Gastroesophageal sphincter (tissue), 4 donors: ENCODE results near the gene OR2T10. TPM values are rescaled to one million over a fixed set of nuclear protein-coding genes. Genes with fewer than 3 reads are reported as not detected.
"Not testable (repeated sequence)": the region's sequence is repeated elsewhere in the genome, so short reads cannot be mapped to it uniquely, and the experiment has no call there.

Source experiments
- ATAC-seq: fragments of 150-250 bp; one replicate; pipeline ENCODE4 v1.9.1; 2016; ENCODE audit warnings: mild to moderate bottlenecking, moderate library complexity
- H3K27ac ChIP-seq, 4 donors: fragments of 200-600 bp; sonication (generic) in 3 of 4; 1 replicate in 3 of 4; 2 replicates in 1 of 4; pipeline ENCODE4 v1.5.1; 2016 to 2019
- H3K27me3 ChIP-seq: fragments of 200-600 bp; sonication (generic); one replicate; pipeline ENCODE4 v1.5.1; 2019
- H3K36me3 ChIP-seq, 2 donors: fragments of 200-600 bp; sonication (generic); one replicate each; pipeline ENCODE4 v1.5.1; 2019; ENCODE audit warnings: control low read depth in 1 of 2
- H3K4me1 ChIP-seq, 3 donors: fragments of 200-600 bp; sonication (generic); 1 replicate in 2 of 3; 2 replicates in 1 of 3; pipeline ENCODE4 v1.5.1; 2016 to 2019; ENCODE audit warnings: control low read depth in 2 of 3
- H3K4me3 ChIP-seq, 2 donors: fragments of 200-600 bp; sonication (generic); one replicate each; pipeline ENCODE4 v1.5.1; 2019; ENCODE audit warnings: mild to moderate bottlenecking in 1 of 2, moderate library complexity in 1 of 2
- H3K9me3 ChIP-seq, 3 donors: fragments of 200-600 bp; sonication (generic); one replicate each; pipeline ENCODE4 v1.5.1; 2017 to 2019; ENCODE audit warnings: control low read depth in 2 of 3
- CTCF ChIP-seq, 4 experiments: fragments of 200-600 bp in 2 of 4; fragments of 450-650 bp in 2 of 4; sonication (generic) in 1 of 4; IDR thresholded peaks; one replicate each; pipeline ENCODE4 v1.5.1; 2017 to 2019; ENCODE audit warnings: antibody characterized with exemption in 4 of 4, mild to moderate bottlenecking in 2 of 4, moderate library complexity in 2 of 4
- EP300 ChIP-seq: sonication (generic); formaldehyde crosslinking; IDR thresholded peaks from one replicate; pipeline ENCODE4 v1.6.1; 2017; ENCODE audit warnings: antibody characterized with exemption, mild to moderate bottlenecking
- POLR2A ChIP-seq, 2 donors: fragments of 450-650 bp; IDR thresholded peaks; one replicate each; pipeline ENCODE4 v1.6.1; 2017; ENCODE audit warnings: antibody characterized with exemption in 2 of 2, mild to moderate bottlenecking in 2 of 2, moderate library complexity in 1 of 2
- POLR2AphosphoS5 ChIP-seq: sonication (generic); formaldehyde crosslinking; IDR thresholded peaks from one replicate; pipeline ENCODE4 v1.6.1; 2017; ENCODE audit warnings: antibody characterized with exemption
- WGBS, 2 donors: methylation state at CpG; one replicate each; pipeline ENCODE4 v1.1.5; 2018; ENCODE audit warnings: low coverage in 1 of 2; 5-methylcytosine and 5-hydroxymethylcytosine counted together
- total RNA-seq, 4 donors: library from RNA; depleted of rRNA; stranded (reverse); fragments of >200 nt; gene quantifications; one replicate each; pipeline ENCODE4 v1.1.0, GENCODE V29; 2016

OR2T10 gene
- total RNA-seq, 4 donors from 2014 or later = not detected

- Histone ChIP-seq H3K4me3 (no peak overlapping the region), H3K27ac (no peak overlapping the region), H3K4me1 (no peaks in the 10 kb centered on the region), H3K9me3 (no peaks in the 10 kb centered on the region), H3K27me3 (no peaks in the 10 kb centered on the region), H3K36me3 (no peaks in the 10 kb centered on the region)
- no peak for ATAC-seq
- 60% methylated on average over 1 of the region's 1 CpG; no CpG with 5 or more reads in 1 of the 2 donors for WGBS, 2 donors
- TF ChIP-seq CTCF (IDR thresholded peaks at IDR 0.05) = no peak
- TF ChIP-seq POLR2A (IDR thresholded peaks at IDR 0.05) = no peak
- no peak for TF ChIP-seq EP300
These were observed 4.8 kb downstream of the OR2T10 start for GRCh38 chr1:248592655-248593054.

- H3K4me3 ChIP-seq = no peak overlapping the region
- H3K9me3 ChIP-seq = no peaks in the 10 kb centered on the region
- ATAC-seq = no peak
- TF ChIP-seq CTCF (IDR thresholded peaks at IDR 0.05) = no peak
- TF ChIP-seq EP300 = no peak
- TF ChIP-seq POLR2AphosphoS5 = no peak
- no peak for TF ChIP-seq POLR2A (IDR thresholded peaks at IDR 0.05)
- no peaks in the 10 kb centered on the region for H3K27me3 ChIP-seq
- no peaks in the 10 kb centered on the region for H3K4me1 ChIP-seq
- H3K27ac ChIP-seq = no peak overlapping the region
- 71 to 88% methylated on average over 3 to 17 of the region's 17 CpGs for WGBS, 2 donors
- H3K36me3 ChIP-seq = no peaks in the 10 kb centered on the region
These were observed 7.4 kb downstream of the OR2T10 start for GRCh38 chr1:248590055-248590454.

GRCh38 chr1:248589334-248589733 is 8.2 kb downstream of the OR2T10 start:
- no peaks in the 10 kb centered on the region for H3K4me1 ChIP-seq
- ATAC-seq = no peak
- H3K4me3 ChIP-seq = no peak overlapping the region
- no peaks in the 10 kb centered on the region for H3K27me3 ChIP-seq
- no peak overlapping the region for H3K27ac ChIP-seq
- no peaks in the 10 kb centered on the region for H3K9me3 ChIP-seq
- no peak for TF ChIP-seq EP300
- TF ChIP-seq CTCF (IDR thresholded peaks at IDR 0.05) = no peak
- TF ChIP-seq POLR2AphosphoS5 = no peak
- TF ChIP-seq POLR2A (IDR thresholded peaks at IDR 0.05) = no peak
- 68 to 74% methylated on average over 3 of the region's 3 CpGs for WGBS, 2 donors
- H3K36me3 ChIP-seq = no peaks in the 10 kb centered on the region

GRCh38 chr1:248585266-248585665 is 12.2 kb downstream of the OR2T10 start:
- ATAC-seq = no peak
- Histone ChIP-seq H3K27me3 (no peaks in the 10 kb centered on the region), H3K36me3 (no peaks in the 10 kb centered on the region), H3K27ac (no peak overlapping the region), H3K9me3 (no peaks in the 10 kb centered on the region), H3K4me3 (no peak overlapping the region), H3K4me1 (no peaks in the 10 kb centered on the region)
- no peak for TF ChIP-seq POLR2AphosphoS5
- 67 to 88% methylated on average over 3 of the region's 3 CpGs for WGBS, 2 donors

- TF ChIP-seq CTCF (IDR thresholded peaks at IDR 0.05) (no peak), EP300 (no peak), POLR2AphosphoS5 (no peak)
- H3K27ac ChIP-seq = no peak overlapping the region
- no peaks in the 10 kb centered on the region for H3K9me3 ChIP-seq
- 70 to 77% methylated on average over 7 to 9 of the region's 9 CpGs for WGBS, 2 donors
- H3K36me3 ChIP-seq = no peaks in the 10 kb centered on the region
- no peak overlapping the region for H3K4me3 ChIP-seq
- no peaks in the 10 kb centered on the region for H3K27me3 ChIP-seq
- no peaks in the 10 kb centered on the region for H3K4me1 ChIP-seq
- ATAC-seq = no peak
These were observed 21.1 kb downstream of the OR2T10 start for GRCh38 chr1:248576260-248576980.

GRCh38 chr1:248574657-248575056 is 22.8 kb downstream of the OR2T10 start, which contains the start of gene OR2T34:
Gene OR2T34 (minus strand): TSS chr1:248574757. CDS start chr1:248574757, 0 bp downstream.
- ATAC-seq, H3K4me1 ChIP-seq, H3K9me3 ChIP-seq, H3K27ac ChIP-seq, H3K4me3 ChIP-seq, H3K36me3 ChIP-seq, H3K27me3 ChIP-seq: not testable (repeated sequence)
- WGBS, 2 donors = 76 to 88% methylated on average over 2 to 3 of the region's 3 CpGs

- H3K9me3 ChIP-seq, H3K27me3 ChIP-seq, H3K27ac ChIP-seq, ATAC-seq, H3K4me3 ChIP-seq, H3K4me1 ChIP-seq, H3K36me3 ChIP-seq: not testable (repeated sequence)
- WGBS, 2 donors = 75% methylated on average over 1 of the region's 8 CpGs; no CpG with 5 or more reads in 1 of the 2 donors
These were observed 23.6 kb downstream of the OR2T10 start for GRCh38 chr1:248573856-248574255.

- H3K4me3 ChIP-seq, H3K27me3 ChIP-seq, H3K27ac ChIP-seq, H3K36me3 ChIP-seq, ATAC-seq, H3K4me1 ChIP-seq, H3K9me3 ChIP-seq: not testable (repeated sequence)
- no CpG with 5 or more reads among the region's 1 CpG for WGBS, 2 donors
These were observed 25.5 kb downstream of the OR2T10 start for GRCh38 chr1:248572049-248572448.

- H3K27ac ChIP-seq, H3K4me1 ChIP-seq, H3K9me3 ChIP-seq, H3K36me3 ChIP-seq, H3K27me3 ChIP-seq, ATAC-seq, H3K4me3 ChIP-seq: not testable (repeated sequence)
- WGBS, 2 donors = 71 to 75% methylated on average over 3 of the region's 3 CpGs
These were observed 26.7 kb downstream of the OR2T10 start for GRCh38 chr1:248570811-248571210.
